HEK293 (cell line): Measurements from ENCODE around the gene CACNA1F.
A peak's percentile ranks its signal among the peaks of the same experiment; 100 is the strongest.

ENCODE experiments used
- CTCF ChIA-PET: fragments of 350-600 bp; formaldehyde crosslinking; extraction: SDS; loops from one replicate; lab custom pipeline; 2021; ENCODE audit warnings: antibody characterized with exemption; lab: Yijun Ruan, JAX
- POLR2A ChIA-PET: fragments of 300-600 bp; formaldehyde crosslinking; extraction: SDS; loops from one replicate; lab custom pipeline; 2020; ENCODE audit warnings: antibody characterized with exemption, inconsistent platforms; lab: Yijun Ruan, JAX
- H3K27ac ChIP-seq: fragments of 200-500 bp; sonication (Bioruptor generic); 2 replicates; pipeline ENCODE4 v1.5.1; 2014; ENCODE audit warnings: low read depth, low read length, control low read depth, inconsistent platforms; ENCODE audit errors: extremely low read depth
- H3K36me3 ChIP-seq, 2 experiments: fragments of 200-500 bp in 1 of 2; sonication (Bioruptor generic) in 1 of 2; 1 replicate in 1 of 2; 2 replicates in 1 of 2; pipeline ENCODE4 v1.5.1; 2014 to 2017; ENCODE audit warnings: inconsistent platforms in 2 of 2, low read length in 2 of 2; ENCODE audit not compliant: control insufficient read depth in 2 of 2, insufficient read depth in 1 of 2
- H3K4me1 ChIP-seq: fragments of 200-500 bp; sonication (Bioruptor generic); 2 replicates; pipeline ENCODE4 v1.5.1; 2014; ENCODE audit warnings: mild to moderate bottlenecking, low read length, inconsistent platforms; ENCODE audit not compliant: control insufficient read depth, insufficient read depth
- H3K4me3 ChIP-seq: 2 replicates; pipeline ENCODE4 v1.5.1; 2011; ENCODE audit warnings: low read depth, mild to moderate bottlenecking, control low read depth, low read length, moderate library complexity
- H3K9me3 ChIP-seq: fragments of 200-500 bp; sonication (Bioruptor generic); 2 replicates; pipeline ENCODE4 v1.5.1; 2014; ENCODE audit warnings: low read depth, low read length, inconsistent platforms; ENCODE audit not compliant: control insufficient read depth, insufficient read depth
- BCL11B ChIP-seq: fragments of 450-650 bp; formaldehyde crosslinking; IDR thresholded peaks from 2 replicates; pipeline ENCODE4 v1.5.1; 2016; ENCODE audit warnings: low read depth, missing biosample characterization, missing genetic modification characterization
- BCL6B ChIP-seq: fragments of 450-650 bp; formaldehyde crosslinking; IDR thresholded peaks from 2 replicates; pipeline ENCODE4 v1.5.1; 2017; ENCODE audit warnings: missing biosample characterization, missing genetic modification characterization
- EGR2 ChIP-seq: fragments of 450-650 bp; formaldehyde crosslinking; IDR thresholded peaks from 2 replicates; pipeline ENCODE4 v1.5.1; 2016; ENCODE audit warnings: low read depth, missing biosample characterization, missing genetic modification characterization
- ELK4 ChIP-seq: IDR thresholded peaks from 2 replicates; pipeline ENCODE4 v1.6.1; 2011; ENCODE audit warnings: mild to moderate bottlenecking, low read depth, low read length, borderline replicate concordance
- INSM2 ChIP-seq: fragments of 450-650 bp; formaldehyde crosslinking; IDR thresholded peaks from 2 replicates; pipeline ENCODE4 v1.5.1; 2016; ENCODE audit warnings: missing biosample characterization, missing genetic modification characterization
- KLF1 ChIP-seq: fragments of 450-650 bp; formaldehyde crosslinking; IDR thresholded peaks from 2 replicates; pipeline ENCODE4 v1.5.1; 2016; ENCODE audit warnings: missing biosample characterization, missing genetic modification characterization
- KLF10 ChIP-seq: fragments of 450-650 bp; IDR thresholded peaks from 2 replicates; pipeline ENCODE4 v1.5.1; 2018; ENCODE audit warnings: missing biosample characterization, mild to moderate bottlenecking, missing genetic modification characterization
- KLF7 ChIP-seq: fragments of 450-650 bp; formaldehyde crosslinking; IDR thresholded peaks from 2 replicates; pipeline ENCODE4 v1.5.1; 2016; ENCODE audit warnings: missing biosample characterization, missing genetic modification characterization, borderline replicate concordance
- KLF9 ChIP-seq: fragments of 450-650 bp; formaldehyde crosslinking; IDR thresholded peaks from 2 replicates; pipeline ENCODE4 v1.5.1; 2016; ENCODE audit warnings: missing biosample characterization, missing genetic modification characterization, low read depth
- ZBTB17 ChIP-seq: fragments of 450-650 bp; formaldehyde crosslinking; IDR thresholded peaks from 2 replicates; pipeline ENCODE4 v1.5.1; 2016; ENCODE audit warnings: missing biosample characterization, missing genetic modification characterization
- ZBTB49 ChIP-seq: fragments of 450-650 bp; formaldehyde crosslinking; IDR thresholded peaks from 2 replicates; pipeline ENCODE4 v1.5.1; 2016; ENCODE audit warnings: missing biosample characterization, missing genetic modification characterization, low read depth
- ZEB2 ChIP-seq: fragments of 450-650 bp; formaldehyde crosslinking; IDR thresholded peaks from 2 replicates; pipeline ENCODE4 v1.5.1; 2016; ENCODE audit warnings: missing biosample characterization, missing genetic modification characterization
- ZNF114 ChIP-seq: fragments of 450-650 bp; formaldehyde crosslinking; IDR thresholded peaks from 2 replicates; pipeline ENCODE4 v1.5.0; 2017; ENCODE audit warnings: missing biosample characterization, missing genetic modification characterization
- ZNF140 ChIP-seq: fragments of 450-650 bp; formaldehyde crosslinking; IDR thresholded peaks from 2 replicates; pipeline ENCODE4 v1.5.1; 2016; ENCODE audit warnings: missing biosample characterization, missing genetic modification characterization
- ZNF19 ChIP-seq: fragments of 450-650 bp; formaldehyde crosslinking; IDR thresholded peaks from 2 replicates; pipeline ENCODE4; 2016; ENCODE audit warnings: missing biosample characterization, missing genetic modification characterization, low read depth
- ZNF324 ChIP-seq: fragments of 450-650 bp; formaldehyde crosslinking; IDR thresholded peaks from 2 replicates; pipeline ENCODE4 v1.5.1; 2016; ENCODE audit warnings: missing biosample characterization, missing genetic modification characterization
- ZNF366 ChIP-seq: fragments of 450-650 bp; formaldehyde crosslinking; conservative IDR thresholded peaks from 2 replicates; pipeline ENCODE4 v1.5.1; 2016; ENCODE audit warnings: missing biosample characterization, missing genetic modification characterization
- ZNF404 ChIP-seq: fragments of 450-650 bp; formaldehyde crosslinking; IDR thresholded peaks from 2 replicates; pipeline ENCODE4 v1.5.1; 2017; ENCODE audit warnings: missing biosample characterization, missing genetic modification characterization
- ZNF514 ChIP-seq: fragments of 450-650 bp; formaldehyde crosslinking; IDR thresholded peaks from 2 replicates; pipeline ENCODE4 v1.5.1; 2016; ENCODE audit warnings: missing biosample characterization, missing genetic modification characterization
- ZNF521 ChIP-seq: fragments of 450-650 bp; formaldehyde crosslinking; IDR thresholded peaks from 2 replicates; pipeline ENCODE4 v1.5.1; 2017; ENCODE audit warnings: missing biosample characterization, mild to moderate bottlenecking, missing genetic modification characterization
- ZNF571 ChIP-seq: fragments of 450-650 bp; formaldehyde crosslinking; IDR thresholded peaks from 2 replicates; pipeline ENCODE4 v1.5.0; 2017; ENCODE audit warnings: missing biosample characterization, missing genetic modification characterization
- ZNF621 ChIP-seq: fragments of 450-650 bp; formaldehyde crosslinking; IDR thresholded peaks from 2 replicates; pipeline ENCODE4 v1.5.1; 2017; ENCODE audit warnings: missing biosample characterization, missing genetic modification characterization
- ZNF76 ChIP-seq: fragments of 450-650 bp; formaldehyde crosslinking; IDR thresholded peaks from 2 replicates; pipeline ENCODE4; 2016; ENCODE audit warnings: low read depth, missing biosample characterization, missing genetic modification characterization, borderline replicate concordance
- ZNF792 ChIP-seq: fragments of 450-650 bp; formaldehyde crosslinking; IDR thresholded peaks from 2 replicates; pipeline ENCODE4 v1.5.1; 2016; ENCODE audit warnings: missing biosample characterization, missing genetic modification characterization
- ZSCAN23 ChIP-seq: fragments of 450-650 bp; formaldehyde crosslinking; IDR thresholded peaks from 2 replicates; pipeline ENCODE4 v1.5.1; 2016; ENCODE audit warnings: missing biosample characterization, missing genetic modification characterization

The CACNA1F gene

GRCh38 chrX:49231333-49232000 is 1.7 kb downstream of the CACNA1F start:
- Histone ChIP-seq H3K36me3 (no peaks in the 10 kb centered on the region), H3K4me1 (no peaks in the 10 kb centered on the region), H3K4me3 (no peak overlapping the region), H3K27ac (no peak overlapping the region), H3K9me3 (no peaks in the 10 kb centered on the region)
- POLR2A ChIA-PET, result no interaction called here
- TF ChIP-seq ZNF621 (tag by site-specific recombination) (no peak), BCL11B (tag by site-specific recombination) (peak; percentile 65; the same call in 1 of the 2 replicates), ZNF404 (tag by site-specific recombination) (no peak), KLF9 (tag by site-specific recombination) (no peak), ZEB2 (tag by site-specific recombination) (no peak), ZBTB17 (tag by site-specific recombination) (no peak)
- CTCF ChIA-PET, result no interaction called here

GRCh38 chrX:49230500-49231232 is 2.5 kb downstream of the CACNA1F start:
- Histone ChIP-seq H3K36me3 (no peaks in the 10 kb centered on the region), H3K9me3 (no peaks in the 10 kb centered on the region), H3K27ac (no peak overlapping the region), H3K4me1 (no peaks in the 10 kb centered on the region), H3K4me3 (no peak overlapping the region)
- POLR2A ChIA-PET, result no interaction called here
- 0 out of 2 replicates have a peak, but pooled peaks have one; percentile 6 for TF ChIP-seq EGR2 (tag by site-specific recombination)
- no peak for TF ChIP-seq ZNF114 (tag by site-specific recombination)
- peak; percentile 54 for TF ChIP-seq KLF1 (tag by site-specific recombination)
- CTCF ChIA-PET, result no interaction called here

GRCh38 chrX:49228185-49228584 is 5.0 kb downstream of the CACNA1F start:
- ChIA-PET POLR2A (no interaction called here), CTCF (interaction anchor here (1.4 kb wide), 1 partner anchor 36 kb away, joined by 3 read pairs; no protein-coding TSS in a partner anchor)
- H3K4me1 ChIP-seq, result no peaks in the 10 kb centered on the region
- no peaks in the 10 kb centered on the region for H3K36me3 ChIP-seq
- no peaks in the 10 kb centered on the region for H3K9me3 ChIP-seq
- H3K27ac ChIP-seq, result no peak overlapping the region
- H3K4me3 ChIP-seq, result no peak overlapping the region
- TF ChIP-seq ZNF140 (tag by site-specific recombination), result no peak
- TF ChIP-seq ZSCAN23 (tag by site-specific recombination), result no peak
- TF ChIP-seq ZNF324 (tag by site-specific recombination), result no peak
- no peak for TF ChIP-seq BCL6B
- TF ChIP-seq ZNF514 (tag by site-specific recombination), result no peak
- no peak for TF ChIP-seq ZNF792 (tag by site-specific recombination)
- TF ChIP-seq KLF10 (tag by site-specific recombination), result no peak
- no peak for TF ChIP-seq INSM2 (tag by site-specific recombination)
- TF ChIP-seq KLF7 (tag by site-specific recombination), result no peak
- no peak for TF ChIP-seq ZNF19 (tag by site-specific recombination)
- no peak for TF ChIP-seq ZNF571
- no peak for TF ChIP-seq ZNF521 (tag by site-specific recombination)
- TF ChIP-seq ZNF366 (tag by site-specific recombination), result no peak
- no peak for TF ChIP-seq ZNF76
- TF ChIP-seq ZBTB49 (tag by site-specific recombination), result no peak
- no peak for TF ChIP-seq ZBTB17 (tag by site-specific recombination)
- no peak for TF ChIP-seq ELK4
